Upper lobe of left lung (tissue), 4 donors: ENCODE data around the gene NCLN.

ENCODE experiments used
- CTCF ChIP-seq, 6 experiments: fragments of 450-650 bp in 4 of 6; fragments of 200-600 bp in 2 of 6; sonication (generic) in 2 of 6; IDR thresholded peaks; one replicate each; pipeline ENCODE4 v1.5.1; 2016 to 2019; ENCODE audit warnings: antibody characterized with exemption in 6 of 6
- EP300 ChIP-seq, 4 donors: sonication (generic); formaldehyde crosslinking; IDR thresholded peaks; one replicate each; pipeline ENCODE4 v1.5.1; 2017; ENCODE audit warnings: antibody characterized with exemption in 4 of 4, control low read depth in 2 of 4
- POLR2A ChIP-seq, 4 donors: fragments of 450-650 bp; IDR thresholded peaks; one replicate each; pipeline ENCODE4 v1.5.1; 2016 to 2017; ENCODE audit warnings: antibody characterized with exemption in 4 of 4, mild to moderate bottlenecking in 2 of 4
- POLR2AphosphoS5 ChIP-seq, 2 donors: sonication (generic); formaldehyde crosslinking; IDR thresholded peaks; one replicate each; pipeline ENCODE4 v1.5.1; 2017; ENCODE audit warnings: antibody characterized with exemption in 2 of 2

- TF ChIP-seq CTCF (IDR thresholded peaks at IDR 0.05) = no peak
- no peak for TF ChIP-seq POLR2AphosphoS5 (IDR thresholded peaks at IDR 0.05)
- TF ChIP-seq EP300 (IDR thresholded peaks at IDR 0.05) = no peak
- no peak for TF ChIP-seq POLR2A (IDR thresholded peaks at IDR 0.05)
Measured at GRCh38 chr19:3198901-3199700, 13.4 kb downstream of the NCLN start.
